Body of pancreas (tissue), 4 donors: ENCODE data around the gene MINDY3. TPM values are rescaled to one million over a fixed set of nuclear protein-coding genes. Genes with fewer than 3 reads are reported as not detected.

Experiments used
- ATAC-seq: fragments of 150-250 bp; one replicate; pipeline ENCODE4 v1.9.1; 2016
- DNase-seq, 4 donors: peaks; one replicate each; pipeline ENCODE4 v3.0.0-alpha.2; 2019
- H3K27ac ChIP-seq, 4 donors: fragments of 200-600 bp; sonication (generic); 1 replicate in 3 of 4; 2 replicates in 1 of 4; pipeline versions ENCODE4 v1.5.1 to v1.6.1; 2016 to 2019; ENCODE audit warnings: mild to moderate bottlenecking in 1 of 4, mixed read lengths in 1 of 4, moderate library complexity in 1 of 4
- H3K27me3 ChIP-seq, 2 donors: fragments of 200-600 bp; sonication (generic); one replicate each; pipeline ENCODE4 v1.6.0; 2016; ENCODE audit warnings: mild to moderate bottlenecking in 1 of 2
- H3K36me3 ChIP-seq, 2 donors: fragments of 200-600 bp; sonication (generic); replicated peaks in 1 of 2; 2 replicates each; pipeline ENCODE4 v1.5.1; 2016; ENCODE audit warnings: low read depth in 2 of 2; ENCODE audit not compliant: insufficient read depth in 1 of 2
- H3K4me1 ChIP-seq: fragments of 200-600 bp; sonication (generic); one replicate; pipeline ENCODE4 v1.6.0; 2016
- H3K4me3 ChIP-seq, 2 donors: fragments of 200-600 bp; sonication (generic); 1 replicate in 1 of 2; 2 replicates in 1 of 2; pipeline ENCODE4 v1.5.1; 2016 to 2019
- H3K9me3 ChIP-seq, 3 donors: fragments of 200-600 bp; sonication (generic); 1 replicate in 2 of 3; 2 replicates in 1 of 3; pipeline ENCODE4 v1.5.1; 2016
- POLR2A ChIP-seq, 3 donors: fragments of 450-650 bp; IDR thresholded peaks; one replicate each; pipeline ENCODE4 v1.6.1; 2016; ENCODE audit warnings: antibody characterized with exemption in 3 of 3, mild to moderate bottlenecking in 2 of 3
- WGBS, 2 donors: methylation state at CpG; one replicate each; pipeline ENCODE4 v1.1.5; 2017; 5-methylcytosine and 5-hydroxymethylcytosine counted together
- intact Hi-C: fragments of 100-400 bp; cut with DNase I; formaldehyde crosslinking; loops from one replicate; pipeline ENCODE4 v1.15.1; 2023
- total RNA-seq, 2 donors: library from RNA; depleted of rRNA; stranded (reverse); fragments of >200 nt; gene quantifications; one replicate each; pipeline ENCODE4 v1.1.0, GENCODE V29; 2016
- TF ChIP-seq, protein P1 (sequence below), 7 experiments: fragments of 450-650 bp in 4 of 7; fragments of 200-600 bp in 3 of 7; sonication (generic) in 3 of 7; IDR thresholded peaks; one replicate each; pipeline ENCODE4 v1.5.1; 2016 to 2019; ENCODE audit warnings: antibody characterized with exemption in 7 of 7

MINDY3 gene
- total RNA-seq, 2 donors from 2014 or later, result 15.6 to 22.1 TPM

DNA sequence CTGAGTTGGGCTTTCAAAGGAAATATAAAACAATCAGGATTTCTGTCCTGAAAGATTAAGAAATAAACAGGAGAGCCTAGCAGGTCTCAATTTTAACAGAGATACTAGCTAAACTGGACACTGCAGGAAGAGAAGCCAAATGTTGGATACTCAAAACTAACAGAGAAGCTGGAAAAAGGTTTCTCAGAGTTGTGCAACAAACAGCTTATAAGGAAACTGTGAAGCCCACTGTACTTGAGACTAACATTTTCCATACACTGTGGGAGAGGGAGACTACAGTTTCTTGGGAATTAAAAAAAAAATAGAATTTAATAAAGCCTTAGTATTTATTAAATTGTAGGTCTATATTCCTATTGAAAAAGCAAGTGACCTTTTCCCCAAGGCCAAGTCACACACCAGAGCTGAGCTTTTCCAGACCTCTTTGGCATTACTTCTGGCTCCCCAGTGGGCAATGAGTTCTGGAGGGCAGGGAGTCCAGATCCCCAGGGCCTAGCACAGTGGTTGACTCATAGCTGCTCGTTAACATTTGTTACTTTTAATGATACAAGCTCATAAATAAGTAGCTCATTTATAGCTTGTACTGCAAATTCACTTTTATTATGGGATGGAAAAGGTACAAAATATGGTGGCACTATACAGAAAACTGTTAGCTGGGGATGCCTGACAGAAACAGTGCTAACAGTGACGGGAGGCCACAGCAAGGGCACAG, 68.3 kb downstream of the MINDY3 start:
- Histone ChIP-seq H3K4me3 (no peak overlapping the region), H3K27me3 (no peaks in the 10 kb centered on the region), H3K4me1 (no peaks in the 10 kb centered on the region), H3K27ac (no peak overlapping the region), H3K36me3 (no peaks in the 10 kb centered on the region), H3K9me3 (no peaks in the 10 kb centered on the region)
- ATAC-seq, result no peak
- TF ChIP-seq, protein P1, sequence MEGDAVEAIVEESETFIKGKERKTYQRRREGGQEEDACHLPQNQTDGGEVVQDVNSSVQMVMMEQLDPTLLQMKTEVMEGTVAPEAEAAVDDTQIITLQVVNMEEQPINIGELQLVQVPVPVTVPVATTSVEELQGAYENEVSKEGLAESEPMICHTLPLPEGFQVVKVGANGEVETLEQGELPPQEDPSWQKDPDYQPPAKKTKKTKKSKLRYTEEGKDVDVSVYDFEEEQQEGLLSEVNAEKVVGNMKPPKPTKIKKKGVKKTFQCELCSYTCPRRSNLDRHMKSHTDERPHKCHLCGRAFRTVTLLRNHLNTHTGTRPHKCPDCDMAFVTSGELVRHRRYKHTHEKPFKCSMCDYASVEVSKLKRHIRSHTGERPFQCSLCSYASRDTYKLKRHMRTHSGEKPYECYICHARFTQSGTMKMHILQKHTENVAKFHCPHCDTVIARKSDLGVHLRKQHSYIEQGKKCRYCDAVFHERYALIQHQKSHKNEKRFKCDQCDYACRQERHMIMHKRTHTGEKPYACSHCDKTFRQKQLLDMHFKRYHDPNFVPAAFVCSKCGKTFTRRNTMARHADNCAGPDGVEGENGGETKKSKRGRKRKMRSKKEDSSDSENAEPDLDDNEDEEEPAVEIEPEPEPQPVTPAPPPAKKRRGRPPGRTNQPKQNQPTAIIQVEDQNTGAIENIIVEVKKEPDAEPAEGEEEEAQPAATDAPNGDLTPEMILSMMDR (IDR thresholded peaks at IDR 0.05), result no peak
- no peak for TF ChIP-seq POLR2A (IDR thresholded peaks at IDR 0.05)
- 88 to 91% methylated on average over 2 of the region's 2 CpGs for WGBS, 2 donors
- DNase-seq, result no peak
- intact Hi-C loops, result no loop called here

DNA sequence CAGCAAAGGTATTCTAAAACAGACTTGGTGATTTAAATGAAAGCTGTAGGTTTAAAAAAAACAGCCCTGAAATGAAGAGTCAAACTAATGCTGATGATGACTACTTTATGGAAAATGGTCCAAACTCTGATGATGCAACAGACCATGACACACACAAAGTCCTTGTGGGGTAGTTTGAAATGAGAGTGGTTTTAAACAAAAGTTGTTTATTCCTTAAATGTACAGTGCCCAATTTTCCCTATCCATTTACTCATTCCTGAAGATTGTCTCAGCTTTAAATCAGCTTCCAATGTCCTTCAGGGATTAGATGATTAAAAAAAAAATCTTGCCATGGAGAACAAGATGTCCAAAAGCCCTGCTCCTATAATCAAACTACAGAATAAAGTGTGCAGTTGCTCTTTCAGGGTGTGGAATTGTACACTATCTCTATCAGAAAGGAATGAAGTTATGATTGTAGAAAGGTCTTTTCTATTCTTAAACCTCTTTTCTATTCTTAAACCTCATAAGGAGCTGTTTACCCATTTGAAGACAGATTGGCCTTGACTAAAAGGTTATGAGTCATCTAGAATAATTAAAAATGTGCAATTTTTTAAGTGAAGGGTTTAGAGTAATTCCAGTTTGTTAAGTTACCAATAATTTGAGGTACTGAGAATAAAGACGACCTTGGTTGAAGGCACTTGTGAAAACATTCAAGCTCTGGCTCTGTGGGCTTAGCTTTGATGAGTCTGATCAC, 70.3 kb downstream of the MINDY3 start:
- intact Hi-C loops, result no loop called here
- H3K27ac ChIP-seq, result no peak overlapping the region

DNA sequence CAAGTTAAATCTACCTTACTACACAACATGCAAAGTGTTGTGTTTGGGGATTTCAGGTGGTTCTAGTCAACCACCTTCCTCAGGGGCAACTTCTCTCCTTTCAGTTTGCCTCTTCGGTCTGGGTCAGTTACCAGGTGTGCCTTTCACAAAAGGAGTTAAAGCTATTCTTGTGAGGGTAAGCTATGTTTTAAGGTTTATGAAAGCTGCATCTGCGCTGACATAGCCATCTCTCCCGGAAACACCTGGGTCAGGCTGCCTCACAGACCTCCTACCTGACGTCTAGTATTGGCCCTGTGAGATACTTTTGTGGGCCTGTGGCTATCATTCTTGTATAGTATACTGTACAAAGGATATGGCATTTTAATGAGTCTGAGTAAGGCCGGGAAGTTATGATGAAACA, 72.9 kb downstream of the MINDY3 start:
- no peak for DNase-seq
- no peaks in the 10 kb centered on the region for H3K36me3 ChIP-seq
- peaks cover 14% of the 10 kb centered on the region for H3K4me1 ChIP-seq
- H3K9me3 ChIP-seq, result no peaks in the 10 kb centered on the region
- no peak overlapping the region for H3K27ac ChIP-seq
- ATAC-seq, result no peak
- TF ChIP-seq, protein P1 (IDR thresholded peaks at IDR 0.05), result no peak
- TF ChIP-seq POLR2A (IDR thresholded peaks at IDR 0.05), result no peak
- H3K4me3 ChIP-seq, result no peak overlapping the region
- H3K27me3 ChIP-seq, result no peaks in the 10 kb centered on the region
- intact Hi-C loops, result no loop called here
- 92 to 94% methylated on average over 5 of the region's 5 CpGs for WGBS, 2 donors

More for the DNA sequence above, 70.3 kb downstream of the MINDY3 start:
- no peak for DNase-seq
- Histone ChIP-seq H3K9me3 (no peaks in the 10 kb centered on the region), H3K4me3 (no peak overlapping the region), H3K36me3 (no peaks in the 10 kb centered on the region), H3K4me1 (no peaks in the 10 kb centered on the region), H3K27me3 (no peaks in the 10 kb centered on the region)
- whole genome bisulfite sequencing, 2 donors, result 53 to 62% methylated on average over 1 of the region's 1 CpG
- no peak for ATAC-seq
- TF ChIP-seq, protein P1 (IDR thresholded peaks at IDR 0.05), result no peak

DNA sequence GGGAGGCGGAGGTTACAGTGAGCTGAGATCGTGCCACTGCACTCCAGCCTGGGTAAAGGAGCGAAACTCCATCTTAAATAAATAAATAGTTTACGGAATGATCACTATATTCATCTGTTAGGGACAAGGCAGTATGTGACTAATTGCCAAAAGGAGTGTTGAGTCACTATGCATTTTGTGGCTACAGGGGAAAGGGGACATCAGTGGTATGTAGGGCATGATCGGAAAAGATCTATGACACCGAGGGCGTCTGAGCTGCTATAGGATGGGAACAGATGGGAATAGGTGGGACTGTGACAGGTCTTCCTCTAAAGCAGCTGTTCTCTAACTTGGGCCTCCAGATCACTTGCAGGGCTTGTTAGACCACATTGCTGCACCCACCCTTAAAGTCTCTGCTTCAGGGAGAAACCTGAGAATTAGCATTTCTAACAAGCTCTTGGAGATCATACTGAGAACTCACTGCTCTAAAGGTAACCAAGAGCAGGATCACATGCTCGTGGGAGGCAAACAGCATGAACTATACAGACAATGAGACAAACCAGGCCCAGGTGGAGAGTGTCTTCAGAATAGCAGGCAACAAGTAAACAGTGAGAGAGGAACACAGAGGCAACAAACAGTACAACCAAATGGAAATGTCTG, 75.5 kb downstream of the MINDY3 start:
- ATAC-seq (no peak), DNase-seq (no peak)
- TF ChIP-seq POLR2A (IDR thresholded peaks at IDR 0.05), result no peak
- TF ChIP-seq, protein P1 (IDR thresholded peaks at IDR 0.05), result no peak
- peaks cover 0 to 4% of the 10 kb centered on the region in 2 donors for H3K36me3 ChIP-seq
- WGBS, 2 donors, result 86 to 96% methylated on average over 8 of the region's 8 CpGs
- no peak overlapping the region for H3K4me3 ChIP-seq
- H3K4me1 ChIP-seq, result peaks cover 14% of the 10 kb centered on the region
- intact Hi-C loops, result no loop called here
- H3K27me3 ChIP-seq, result no peaks in the 10 kb centered on the region
- H3K27ac ChIP-seq, result peak overlapping the region in 1 of 4 donors; percentile 4
- no peaks in the 10 kb centered on the region for H3K9me3 ChIP-seq
